Retinal pigment epithelial cell (primary cell): ENCODE results near the gene IFNA6.

Experiments used
- DNase-seq: peaks from one replicate; pipeline ENCODE4 v3.0.0-alpha.2; 2010; ENCODE audit warnings: low read depth
- H3K4me3 ChIP-seq: 2 replicates; pipeline ENCODE4 v1.5.1; 2011; ENCODE audit warnings: mild to moderate bottlenecking, low read length, control low read depth, moderate library complexity
- CTCF ChIP-seq: conservative IDR thresholded peaks from 2 replicates; pipeline ENCODE4 v1.5.1; 2011; ENCODE audit warnings: low read depth, low read length, control low read depth, inconsistent platforms

The IFNA6 gene

DNA sequence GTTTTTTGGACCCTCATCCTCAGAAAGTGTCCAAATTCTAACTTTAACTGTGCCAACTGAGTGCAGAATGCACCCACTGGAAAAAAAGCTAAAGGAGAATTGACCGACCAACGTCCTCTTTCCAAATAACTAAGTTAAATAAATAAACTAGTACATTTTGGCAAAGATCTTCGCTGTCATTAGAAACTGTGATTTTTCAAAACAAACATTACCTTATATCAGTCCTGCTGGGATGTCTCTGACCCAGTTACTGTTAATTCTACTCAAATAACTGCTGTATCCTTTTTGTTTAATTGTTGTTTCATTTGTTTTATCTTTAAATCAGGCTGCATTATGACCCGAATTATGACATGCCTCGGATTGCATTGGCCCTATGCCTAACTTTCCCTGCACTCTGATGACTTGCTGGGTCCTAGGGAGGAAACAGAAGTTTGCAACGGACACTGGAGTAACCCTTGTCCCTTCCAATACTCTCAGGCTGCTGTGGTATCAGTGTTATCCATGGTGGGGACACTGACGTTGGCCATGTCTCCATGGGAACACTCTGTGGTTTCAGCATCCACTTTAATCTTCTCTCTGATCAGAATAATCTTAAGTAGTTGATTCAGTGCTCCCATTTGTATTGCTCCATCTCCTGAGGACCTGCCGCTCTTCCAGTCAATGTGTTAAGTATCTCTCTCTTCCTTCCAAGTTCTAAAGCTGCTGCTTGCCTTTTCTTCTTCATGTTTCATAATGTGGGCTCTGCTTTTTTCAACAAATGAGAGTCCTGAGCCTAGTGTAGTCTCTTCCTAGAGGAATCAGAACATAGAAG is 34.5 kb downstream of the IFNA6 start:
- no peak for TF ChIP-seq CTCF
- DNase-seq = no peak
- no peak overlapping the region for H3K4me3 ChIP-seq

DNA sequence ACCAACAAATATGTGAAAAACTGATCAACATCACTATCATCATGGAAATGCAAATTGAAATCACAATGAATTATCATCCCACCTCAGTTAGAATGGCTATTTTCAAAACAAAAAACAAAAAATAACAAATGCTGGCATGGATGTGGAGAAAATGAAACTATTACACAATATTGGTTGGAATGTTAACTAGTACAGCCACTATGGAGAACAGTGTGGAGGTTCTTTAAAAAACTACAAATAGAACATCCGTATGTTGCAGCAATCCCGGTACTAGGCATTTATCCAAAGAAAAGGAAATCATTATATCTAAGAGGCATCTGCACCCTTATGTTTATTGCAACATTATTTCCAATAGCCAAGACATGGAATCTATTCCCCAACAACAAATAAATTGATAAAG is 36.5 kb downstream of the IFNA6 start:
- no peak for TF ChIP-seq CTCF
- DNase-seq = no peak
- no peak overlapping the region for H3K4me3 ChIP-seq

DNA sequence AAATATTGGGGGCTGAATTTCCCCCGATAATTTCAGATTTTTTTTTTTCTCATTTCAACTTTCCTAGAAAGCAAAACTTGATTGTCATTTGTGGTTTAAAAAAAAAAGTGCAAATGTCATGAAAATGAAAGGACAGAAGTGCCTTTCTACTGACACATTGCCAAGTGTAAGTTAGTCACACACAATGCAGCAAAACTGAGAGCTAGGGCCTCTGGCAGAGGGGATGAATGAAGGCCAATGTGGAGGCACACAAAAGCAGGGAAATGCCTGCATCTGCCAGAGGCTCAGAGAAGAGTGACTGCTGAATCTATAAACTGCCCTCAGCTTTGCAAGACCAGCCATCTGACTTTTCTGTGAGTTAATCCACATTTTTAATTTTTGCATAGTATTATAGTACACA is 38.8 kb downstream of the IFNA6 start:
- no peak for TF ChIP-seq CTCF
- DNase-seq = no peak
- H3K4me3 ChIP-seq = no peak overlapping the region

DNA sequence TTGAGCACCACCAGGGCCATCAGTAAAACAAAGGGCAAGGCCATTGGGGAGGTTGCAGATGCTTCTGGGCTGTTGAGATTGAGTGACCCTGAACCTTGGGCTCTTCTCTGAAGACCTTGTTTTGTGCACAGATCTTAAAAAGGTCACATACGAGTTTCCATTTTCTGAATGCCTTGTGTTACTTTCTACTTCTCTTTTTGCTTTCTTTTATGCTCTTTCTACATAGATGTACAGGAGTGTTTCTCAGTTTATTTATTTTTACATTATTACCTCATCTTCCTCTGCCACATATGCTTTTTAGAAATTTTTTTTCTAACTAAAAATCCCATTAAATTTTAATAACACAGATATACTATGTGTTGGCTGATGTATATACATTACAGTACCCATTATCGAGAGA is 45.5 kb downstream of the IFNA6 start, which contains the start of gene IFNA5:
Gene IFNA5, minus strand, starts transcription at position 101 of the 400 bp plus-strand sequence. Its CDS starts 57 bp downstream, at position 44.
- no peak for DNase-seq
- H3K4me3 ChIP-seq = no peak within 1 kb of the TSS
- TF ChIP-seq CTCF = no peak
